Stimulated activated CD4-positive, alpha-beta T cell treated with anti-CD3 and anti-CD28 coated beads, TNF-alpha, amount 100 ng/mL, for 48 hours (primary cell): ENCODE data around the gene CABP5.
A peak's percentile ranks its signal among the peaks of the same experiment; 100 is the strongest.
"Not testable (repeated sequence)": the region's sequence is repeated elsewhere in the genome, so short reads cannot be mapped to it uniquely, and the experiment has no call there.

ENCODE experiments used
- DNase-seq, 3 donors: peaks; one replicate each; pipeline ENCODE4 v3.0.0-alpha.2; 2020; ENCODE audit warnings: low read depth in 3 of 3

The CABP5 gene

DNA sequence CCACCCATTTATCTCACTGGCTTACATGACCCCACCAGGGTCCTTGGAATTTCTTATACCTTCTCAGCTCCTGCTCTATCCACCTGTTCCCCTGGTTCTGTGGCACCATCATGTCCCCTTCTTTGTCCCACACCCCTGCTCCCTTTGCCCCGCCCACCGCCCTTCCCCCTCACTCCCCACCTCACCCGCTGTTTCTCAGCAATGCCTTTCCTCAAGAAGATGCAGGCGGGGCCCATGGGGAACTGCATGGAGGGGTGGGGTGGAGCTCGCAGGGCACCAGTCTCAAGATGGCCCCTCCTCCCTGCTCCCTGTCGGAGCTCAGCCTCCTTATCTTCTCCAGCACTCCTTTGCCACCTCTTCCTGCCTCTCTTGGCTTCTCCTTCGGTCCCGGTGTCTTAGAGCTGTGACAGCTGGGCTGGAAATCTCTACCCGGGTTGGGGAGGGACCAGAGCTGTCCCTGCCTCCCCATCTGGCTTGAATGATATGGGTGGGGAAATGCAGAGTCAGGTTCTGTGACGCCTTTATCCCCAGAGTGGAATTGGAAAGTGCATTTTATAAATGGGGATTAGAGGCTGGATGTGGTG lies at the start of gene CABP5:
CABP5 (minus strand) TSS at position 405 of the 584 bp plus-strand sequence; CDS start at position 248, 157 bp downstream.
- DNase-seq = no peak

DNA sequence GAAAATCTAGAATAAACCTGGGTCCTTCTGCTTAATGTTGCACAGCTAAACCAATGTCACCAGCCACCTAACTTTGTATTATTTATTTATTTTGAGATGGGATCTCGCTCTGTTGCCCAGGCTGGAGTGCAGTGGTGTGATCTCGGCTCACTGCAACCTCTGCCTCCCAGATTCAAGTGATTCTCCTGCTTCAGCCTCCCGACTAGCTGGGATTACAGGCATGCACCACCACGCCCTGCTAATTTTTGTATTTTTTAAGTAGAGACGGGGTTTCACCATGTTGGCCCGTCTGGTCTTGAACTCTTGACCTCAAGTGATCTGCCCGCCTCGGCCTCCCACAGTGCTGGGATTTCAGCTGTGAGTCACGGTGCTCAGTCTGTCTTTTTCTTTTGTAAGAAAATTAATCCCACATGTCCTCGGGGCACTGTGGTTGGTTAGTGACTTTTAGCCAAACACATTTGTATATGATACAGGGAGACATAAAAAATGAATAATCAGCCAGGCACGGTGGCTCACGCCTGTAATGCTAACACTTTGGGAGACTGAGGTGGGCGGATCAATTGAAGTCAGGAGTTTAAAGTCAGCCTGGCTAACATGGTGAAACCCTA lies 47.3 kb upstream of the CABP5 start:
- DNase-seq = not testable (repeated sequence)

DNA sequence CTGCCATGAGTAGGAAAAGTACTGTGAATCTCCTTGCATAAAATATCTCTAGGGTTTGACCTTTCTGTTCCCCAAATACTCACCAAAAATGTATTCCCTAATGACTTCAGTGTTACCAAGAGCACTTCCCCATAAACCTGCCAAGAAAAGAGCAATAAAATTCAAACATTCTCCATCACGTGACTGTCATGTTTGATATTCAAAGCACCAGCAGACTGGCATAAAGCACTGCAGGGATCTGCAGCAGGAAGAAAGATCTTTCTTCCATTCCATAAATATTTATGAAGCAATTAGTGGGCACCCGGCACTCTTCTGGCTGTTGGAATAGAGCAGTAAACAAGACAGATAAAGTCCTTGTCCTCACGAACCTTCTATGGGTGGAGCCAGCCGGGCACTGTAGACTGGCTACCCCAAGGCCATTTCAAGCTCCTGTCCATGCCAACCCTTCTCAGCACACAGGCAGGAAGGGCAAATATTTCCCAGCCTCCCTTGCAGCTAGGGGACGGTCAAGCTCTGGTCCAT lies 46.5 kb upstream of the CABP5 start:
- DNase-seq = no peak

DNA sequence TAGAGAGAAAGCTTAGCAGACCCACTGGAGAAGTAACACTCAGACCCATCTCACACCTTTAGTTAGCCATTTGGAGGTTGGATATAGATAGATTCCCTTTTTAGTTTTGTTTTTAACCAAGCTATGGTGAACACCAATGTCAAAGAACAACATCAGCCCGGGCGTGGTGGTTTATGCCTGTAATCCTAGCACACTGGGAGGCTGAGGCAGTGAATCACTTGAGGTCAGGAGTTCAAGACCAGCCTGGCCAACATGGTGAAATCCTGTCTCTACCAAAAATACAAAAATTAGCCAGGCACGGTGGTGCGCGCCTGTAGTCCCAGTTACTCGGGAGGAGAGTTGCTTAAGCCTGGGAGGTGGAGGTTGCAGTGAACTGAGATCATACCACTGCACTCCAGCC lies 45.1 kb upstream of the CABP5 start:
- not testable (repeated sequence) for DNase-seq

DNA sequence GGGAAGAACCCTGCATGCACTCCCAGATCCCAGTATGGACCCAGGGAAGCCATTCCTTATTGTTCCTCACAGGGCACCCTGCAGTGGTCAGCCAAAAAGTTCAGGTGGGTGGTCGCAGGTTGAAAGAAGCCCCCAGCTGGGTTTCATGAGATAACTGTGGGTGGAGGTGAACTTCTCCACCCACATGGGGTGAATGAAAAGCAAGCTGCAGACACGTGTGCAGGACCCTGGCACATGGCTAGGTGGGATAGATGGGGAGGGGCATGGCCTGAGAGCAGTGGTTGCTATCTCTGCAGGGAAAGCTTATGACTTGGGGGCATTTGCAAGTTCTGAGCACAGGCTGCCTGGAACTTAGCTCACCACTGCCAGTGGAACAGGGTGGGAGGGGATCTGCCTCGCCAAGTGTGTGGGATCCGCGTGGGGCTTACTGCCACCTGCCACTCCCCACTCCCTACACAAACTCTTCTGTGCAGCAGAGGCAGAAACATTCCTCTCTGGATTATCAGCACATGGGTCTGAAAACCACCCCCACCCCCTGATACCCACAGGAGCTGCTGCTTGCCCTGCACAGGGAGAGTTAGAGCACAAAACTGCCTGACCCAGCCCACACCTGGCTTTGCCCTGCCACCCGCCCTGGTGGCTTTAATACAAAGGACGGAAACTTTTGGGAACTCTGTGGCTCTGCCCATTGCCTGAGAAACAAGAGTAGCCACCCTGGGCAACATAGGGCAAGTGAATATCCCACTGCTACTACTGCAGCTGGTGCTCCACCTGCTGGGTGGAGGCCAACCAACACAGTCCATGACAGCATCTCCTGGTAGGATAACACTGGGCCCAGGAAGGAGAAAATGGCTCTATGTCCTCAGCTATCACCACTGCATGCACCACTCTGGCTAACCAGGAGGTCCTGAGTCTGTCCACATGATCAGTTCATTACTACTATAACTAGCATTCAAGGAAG lies 42.3 kb upstream of the CABP5 start:
- no peak for DNase-seq

DNA sequence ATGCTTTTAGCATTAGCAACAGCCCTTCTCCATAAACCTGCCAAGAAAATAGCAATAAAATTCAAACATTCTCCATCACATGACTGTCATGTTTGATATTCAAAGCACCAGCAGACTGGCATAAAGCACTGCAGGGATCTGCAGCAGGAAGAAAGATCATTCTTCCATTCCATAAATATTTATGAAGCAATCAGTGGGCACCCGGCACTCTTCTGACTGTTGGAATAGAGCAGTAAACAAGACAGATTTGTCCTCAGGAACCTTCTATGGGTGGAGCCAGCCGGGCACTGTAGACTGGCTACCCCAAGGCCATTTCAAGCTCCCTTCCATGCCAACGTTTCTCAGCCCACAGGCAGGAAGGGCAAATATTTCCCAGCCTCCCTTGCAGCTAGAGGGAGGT lies 41.2 kb upstream of the CABP5 start:
- DNase-seq = no peak

DNA sequence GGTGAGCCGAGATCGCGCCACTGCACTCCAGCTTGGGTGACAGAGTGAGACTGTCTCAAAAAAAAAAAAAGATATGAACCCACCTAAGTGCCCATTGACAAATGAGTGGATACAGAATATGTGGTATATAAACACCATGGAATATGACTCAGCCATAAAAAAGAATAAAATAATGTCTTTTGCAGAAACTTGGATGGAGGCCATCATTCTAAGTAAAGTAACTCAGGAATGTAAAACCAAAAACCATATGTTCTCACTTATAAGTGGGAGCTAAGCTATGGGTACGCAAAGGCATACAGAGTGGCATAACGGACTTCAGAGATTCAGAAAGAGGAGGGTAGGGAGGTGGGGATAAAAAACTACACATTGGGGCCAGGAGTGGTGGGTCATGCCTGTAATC lies 37.2 kb upstream of the CABP5 start:
- DNase-seq = no peak

DNA sequence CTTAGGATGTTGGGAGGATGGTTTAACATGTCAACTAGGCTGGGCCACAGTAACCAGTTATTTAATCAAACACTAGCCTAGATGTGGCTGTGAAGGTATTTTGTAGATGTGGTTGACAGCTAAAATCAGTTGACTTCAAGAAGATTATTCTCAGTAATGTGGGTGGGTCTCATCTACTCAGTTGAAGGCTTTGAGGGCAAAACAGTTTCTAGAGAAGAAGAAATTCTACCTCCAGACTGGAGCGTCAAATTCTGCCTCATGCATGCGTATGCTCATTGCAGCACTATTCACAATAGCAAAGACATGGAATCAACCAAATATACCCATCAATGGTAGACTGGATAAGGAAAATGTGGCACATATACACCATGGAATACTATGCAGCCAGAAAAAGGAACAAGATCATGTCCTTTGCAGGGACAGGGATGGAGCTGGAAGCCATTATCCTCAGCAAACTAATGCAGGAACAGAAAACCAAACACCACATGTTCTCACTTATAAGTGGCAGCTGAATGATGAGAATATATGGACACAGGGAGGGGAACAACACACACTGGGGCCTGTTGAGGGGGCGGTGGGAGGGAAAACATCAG lies 26.4 kb upstream of the CABP5 start:
- not testable (repeated sequence) for DNase-seq

DNA sequence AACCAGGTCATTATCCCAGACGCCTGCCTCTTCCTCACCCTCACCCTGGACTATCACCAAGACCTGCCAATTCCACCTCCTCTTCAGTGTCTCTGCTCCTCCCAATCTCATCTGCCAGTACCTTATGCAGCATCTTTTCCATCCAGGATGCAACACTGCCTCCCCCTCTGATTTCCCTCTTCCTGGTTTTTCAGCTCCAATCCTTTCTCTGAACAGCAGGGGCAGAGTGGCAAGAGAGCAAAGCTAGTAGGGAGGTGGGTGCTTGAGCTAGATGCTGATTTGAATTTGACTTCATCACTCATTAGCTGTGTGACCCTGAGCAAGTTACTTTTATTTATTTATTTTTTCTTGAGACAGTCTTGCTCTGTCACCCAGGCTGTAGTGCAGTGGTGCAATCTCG lies 25.6 kb upstream of the CABP5 start:
- DNase-seq = no peak

DNA sequence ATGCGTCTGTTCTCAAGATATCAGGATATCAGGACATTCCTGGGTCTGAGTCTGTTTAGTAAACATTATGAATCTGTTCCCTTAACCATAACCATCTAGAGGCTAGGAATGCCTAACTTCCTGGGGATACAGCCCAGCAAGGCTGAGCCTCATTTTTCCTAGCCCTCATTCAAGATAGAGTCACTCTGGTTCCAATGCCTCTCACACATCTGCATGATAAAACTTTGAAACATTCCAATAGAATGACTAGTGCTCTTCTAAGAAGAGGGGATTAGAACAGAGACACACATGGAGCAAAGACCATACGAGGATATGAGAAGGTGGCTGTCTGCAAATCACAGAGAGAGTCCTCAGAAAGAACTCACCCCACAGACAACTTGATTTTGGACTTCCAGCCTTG lies 20.6 kb upstream of the CABP5 start:
- DNase-seq = no peak

DNA sequence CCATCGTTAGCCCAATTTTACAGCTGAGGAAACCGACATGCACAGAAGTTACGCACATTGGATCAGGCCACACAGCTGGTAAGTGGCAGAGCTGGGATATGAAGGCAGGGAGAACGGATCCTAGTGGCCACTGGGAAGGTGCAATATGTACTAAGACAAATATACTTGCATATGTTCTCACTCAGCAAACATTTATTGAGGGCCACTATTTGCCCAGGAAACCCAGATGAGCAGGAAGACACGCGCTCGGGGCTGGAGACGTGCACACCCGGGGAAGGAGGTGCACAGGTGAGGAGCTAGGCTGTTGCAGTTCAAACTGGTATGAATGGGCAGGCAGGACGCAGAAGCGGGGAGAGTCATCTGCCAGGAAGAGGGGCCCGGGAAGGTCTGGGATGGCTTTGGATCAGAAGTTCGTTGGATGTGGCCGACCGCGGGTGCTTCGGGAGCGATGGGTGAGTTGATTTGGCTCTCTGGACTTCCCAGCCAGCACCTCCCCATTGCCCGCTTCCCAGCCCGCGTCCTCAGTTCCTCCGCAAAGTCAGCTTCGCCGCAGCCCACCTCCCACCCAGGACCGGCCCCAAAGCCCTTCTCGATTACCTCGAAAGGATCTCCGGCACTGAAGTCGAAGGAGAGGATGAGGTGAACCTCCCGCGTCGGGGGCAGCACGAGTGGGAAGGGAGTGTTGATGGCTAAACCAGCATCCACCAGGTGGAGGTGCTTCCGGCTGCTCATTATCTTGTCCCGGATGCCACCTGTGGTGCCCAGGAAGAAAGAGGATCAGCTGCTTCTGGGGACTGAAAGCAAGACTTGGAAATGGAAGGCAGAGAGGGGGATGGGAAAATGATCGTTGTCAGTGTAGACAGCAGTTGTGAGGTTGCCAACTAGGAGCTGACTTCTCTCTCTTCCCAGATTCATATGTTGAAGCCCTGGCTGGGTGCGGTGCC lies 17.8 kb upstream of the CABP5 start:
- DNase-seq = no peak

DNA sequence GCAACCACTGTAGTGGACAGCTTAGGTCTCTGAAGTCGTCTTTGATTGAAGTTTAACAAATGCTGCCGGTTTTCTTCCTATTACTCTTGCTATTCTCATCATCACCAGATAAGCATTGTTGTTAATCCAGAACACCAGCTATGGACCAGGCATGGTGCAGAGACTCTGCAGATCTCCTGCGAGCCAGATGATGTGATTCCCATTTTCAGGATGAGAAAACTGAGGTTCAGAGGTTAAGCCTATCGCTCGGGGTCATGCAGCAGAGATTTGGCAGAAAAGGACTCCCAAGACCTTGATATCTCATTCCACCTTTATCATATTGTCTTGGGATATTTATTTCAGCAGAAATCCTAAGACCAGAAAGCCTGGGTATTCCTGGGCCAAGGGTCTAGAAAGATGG lies 16.5 kb upstream of the CABP5 start:
- no peak for DNase-seq

DNA sequence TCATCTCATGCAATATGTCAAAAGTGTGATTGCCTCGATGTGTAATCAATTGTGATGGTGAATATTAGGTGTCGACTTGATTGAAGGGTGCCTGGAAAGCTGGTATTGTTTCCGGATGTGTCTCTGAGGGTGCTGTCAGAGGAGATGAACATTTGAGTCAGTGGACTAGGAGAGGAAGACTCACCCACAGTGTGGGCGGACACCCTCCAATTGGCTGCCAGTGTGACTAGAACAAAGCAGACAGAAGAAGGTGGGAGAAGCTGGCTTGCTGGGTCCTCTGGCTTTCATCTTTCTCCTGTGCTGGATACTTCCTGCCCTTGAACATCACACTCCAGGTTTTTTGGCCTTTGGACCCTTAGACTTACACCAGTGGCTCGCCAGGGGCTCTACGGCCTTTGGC lies 15.5 kb upstream of the CABP5 start:
- DNase-seq = peak in 1 of 3 donors; percentile 7

DNA sequence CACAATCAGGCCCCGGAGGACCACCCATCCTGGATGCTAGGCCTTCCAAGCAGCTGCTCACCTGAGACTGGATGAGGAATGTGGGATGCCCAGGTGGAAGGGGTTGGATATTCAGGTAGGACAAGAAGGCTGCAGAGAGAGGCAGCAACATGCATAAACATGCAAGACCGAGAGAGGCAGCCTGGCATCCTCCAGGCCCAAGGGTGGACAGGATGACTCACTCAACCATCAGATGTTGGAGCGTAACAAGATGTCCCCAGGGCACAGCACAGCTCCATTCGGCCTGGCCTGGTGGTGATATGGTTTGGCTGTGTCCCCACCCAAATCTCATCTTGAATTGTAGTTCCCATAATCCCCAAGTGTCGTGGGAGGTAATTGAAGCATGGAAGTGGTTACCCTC lies 10.0 kb upstream of the CABP5 start:
- no peak for DNase-seq

DNA sequence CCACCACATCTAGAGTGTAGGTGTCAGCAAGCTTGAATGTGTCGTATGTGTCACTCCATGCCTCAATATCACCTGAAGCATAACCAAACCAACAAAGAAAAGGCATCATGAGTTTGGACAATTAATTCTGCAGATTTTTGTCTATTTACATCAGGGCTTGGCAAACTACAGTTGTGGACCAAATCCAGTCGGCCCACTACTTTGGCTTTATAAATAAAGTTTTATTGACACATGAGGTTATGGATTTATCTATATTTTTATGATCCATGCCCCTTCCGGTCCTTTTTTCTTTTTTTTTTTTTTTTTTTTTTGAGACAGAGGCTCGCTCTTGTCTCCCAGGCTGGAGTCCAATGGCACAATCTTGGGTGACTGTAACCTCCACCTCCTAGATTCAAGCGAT lies 9.2 kb upstream of the CABP5 start:
- DNase-seq = no peak

DNA sequence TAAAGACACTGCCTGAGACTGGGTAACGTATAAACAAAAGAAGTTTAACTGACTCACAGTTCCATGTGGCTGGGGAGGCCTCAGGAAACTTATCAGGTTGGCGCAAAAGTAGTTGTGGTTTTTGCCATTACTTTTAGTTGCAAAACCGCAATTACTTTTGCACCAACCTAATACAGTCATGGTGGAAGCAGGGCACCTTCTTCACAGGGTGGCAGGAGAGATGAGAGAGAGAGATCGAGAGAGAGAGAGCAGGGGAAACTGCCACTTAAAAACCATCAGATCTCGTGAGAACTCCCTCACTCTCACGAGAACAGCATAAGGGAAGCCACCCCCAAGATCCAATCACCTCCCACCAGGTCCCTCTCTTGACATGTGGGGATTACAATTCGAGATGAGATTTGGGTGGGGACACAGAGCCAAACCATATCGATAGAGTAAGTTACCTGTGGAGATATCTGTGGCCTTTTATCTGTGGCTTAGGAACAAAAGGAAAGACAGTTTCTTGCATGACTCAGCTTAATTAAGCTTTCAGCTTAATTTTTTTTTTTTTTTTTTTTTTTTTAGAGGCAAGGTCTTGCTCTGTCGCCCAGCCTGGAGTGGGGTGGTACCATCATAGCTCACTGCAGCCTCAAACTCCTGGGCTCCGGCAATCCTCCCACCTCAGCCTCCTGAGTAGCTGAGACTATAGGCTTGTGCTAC lies 7.6 kb upstream of the CABP5 start:
- DNase-seq = no peak

DNA sequence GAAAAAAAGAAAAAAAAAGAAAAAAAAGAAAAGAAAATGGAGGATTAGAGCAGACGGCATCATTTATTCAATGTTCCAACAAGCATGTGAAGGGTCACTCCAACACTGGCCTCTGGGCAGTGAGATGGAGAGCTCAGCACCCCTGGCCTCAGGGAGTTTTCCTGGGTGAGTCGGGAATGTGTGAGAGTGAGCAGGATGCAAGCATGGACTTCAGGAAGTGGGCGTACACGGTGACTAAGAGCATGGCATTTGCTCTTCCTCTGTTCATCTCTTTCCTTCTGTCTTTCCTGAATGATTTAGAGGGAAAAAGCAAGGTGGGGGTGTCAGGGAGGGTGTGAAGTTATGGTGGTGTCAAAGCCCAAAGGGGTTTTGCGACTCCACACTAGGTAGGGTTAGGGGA lies 682 bp upstream of the CABP5 start:
- no peak for DNase-seq

DNA sequence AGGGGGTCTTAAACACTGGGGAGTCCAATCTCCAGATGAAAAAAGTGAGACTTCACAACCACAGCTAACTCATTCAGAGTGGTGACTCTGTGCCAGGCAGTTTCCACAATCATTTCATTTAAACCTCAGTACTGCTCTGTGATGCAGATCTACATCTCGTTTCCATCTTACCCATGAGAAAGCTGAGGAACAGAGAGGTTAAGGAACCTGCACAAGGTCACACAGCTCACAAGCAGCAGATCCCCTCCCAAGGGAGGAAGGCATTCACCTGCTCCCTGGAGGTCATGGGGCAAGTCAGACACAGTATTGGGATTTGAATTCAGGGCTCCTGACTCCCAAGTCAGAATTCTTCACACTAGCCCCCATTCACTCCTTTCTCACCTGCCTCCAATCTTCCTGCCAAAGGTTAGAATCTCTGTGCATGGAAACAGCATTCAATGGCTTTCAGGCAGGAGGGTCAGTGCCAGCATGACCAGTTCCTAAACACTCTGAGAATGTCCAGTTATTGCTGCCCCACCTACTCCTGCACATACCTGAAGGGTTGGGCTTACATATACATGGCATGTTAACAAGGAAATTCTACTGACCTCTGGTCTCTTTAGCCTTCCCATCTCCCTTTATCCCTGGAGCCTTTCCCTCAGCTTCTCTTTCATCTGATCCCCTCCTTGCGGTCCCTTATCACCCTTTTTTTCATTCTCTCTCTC lies 1.9 kb downstream of the CABP5 start:
- no peak for DNase-seq

DNA sequence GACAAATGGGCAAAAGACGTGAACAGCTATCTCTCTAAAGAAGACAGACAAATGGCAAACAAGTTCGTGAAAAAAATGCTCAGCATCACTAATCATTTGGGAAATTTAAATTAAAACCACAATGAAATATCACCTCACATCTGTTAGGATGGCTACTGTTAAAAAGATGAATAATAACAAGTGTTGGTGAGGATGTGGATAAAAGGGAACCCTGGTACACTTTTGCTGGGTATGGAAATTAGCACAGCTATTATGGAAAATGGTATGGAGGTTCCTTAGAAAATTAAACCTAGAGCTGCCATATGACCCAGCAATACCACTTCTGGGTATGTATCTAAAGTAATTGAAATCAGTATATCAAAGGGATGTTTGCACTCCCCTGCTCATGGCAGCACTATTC lies 7.1 kb downstream of the CABP5 start:
- no peak for DNase-seq

DNA sequence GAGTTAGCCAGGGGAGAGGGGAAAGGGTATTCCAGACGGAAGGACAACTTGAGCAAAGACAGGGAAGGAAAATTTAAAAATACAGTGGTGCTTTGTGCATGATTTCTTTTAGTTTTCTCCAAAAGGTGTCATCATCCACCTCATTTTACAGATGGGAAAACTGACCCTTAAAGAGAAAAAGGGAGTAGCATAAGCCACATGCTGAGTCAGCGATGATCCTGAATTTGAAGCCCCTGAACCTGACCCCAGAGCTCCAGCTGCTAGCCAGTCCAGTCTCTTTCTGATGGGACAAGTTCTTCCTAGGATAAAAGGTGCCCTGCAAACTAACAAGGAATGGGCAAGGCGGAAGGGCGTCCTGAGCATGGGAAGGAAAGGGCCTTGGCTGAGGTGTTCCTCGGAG lies 10.3 kb downstream of the CABP5 start:
- no peak for DNase-seq
